Measurements from ENCODE around the gene PTAFR. TPM values are rescaled to one million over a fixed set of nuclear protein-coding genes. Genes with fewer than 3 reads are reported as not detected.

PTAFR gene
- total RNA-seq, 2 donors from 2014 or later: 0.58 to 0.77 TPM

DNA sequence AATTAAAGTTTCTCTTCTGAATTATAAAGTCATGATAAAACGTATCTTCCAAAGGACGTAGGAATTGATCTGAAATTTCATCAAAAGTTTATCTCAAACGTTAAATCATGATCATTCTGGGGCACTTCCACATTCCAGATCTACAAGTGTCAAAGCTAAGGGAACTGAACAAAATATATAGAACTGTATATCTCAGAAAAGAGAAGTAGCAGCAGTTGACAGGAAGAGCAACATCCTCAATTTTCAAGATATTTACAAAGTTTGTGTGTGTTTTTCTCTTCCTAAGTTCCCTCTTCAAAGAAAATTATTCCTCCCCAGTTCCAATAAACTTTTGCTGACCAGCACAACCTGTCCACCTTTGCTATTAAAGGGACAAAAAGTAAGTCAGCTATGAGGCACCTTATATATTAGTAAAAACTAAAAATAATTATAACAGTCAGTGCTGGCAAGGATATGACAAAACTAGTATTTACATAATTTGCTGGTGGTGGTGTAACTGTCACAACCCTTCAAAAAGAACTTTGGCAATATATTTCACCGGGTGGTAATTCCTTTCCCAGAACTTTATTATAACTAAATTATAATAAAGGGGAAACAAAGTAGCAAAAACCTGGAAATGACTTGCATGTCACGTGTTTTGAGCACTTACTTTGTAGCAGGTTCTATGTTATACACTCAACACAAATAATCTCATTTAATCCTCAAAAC, 49.6 kb downstream of the PTAFR start:
- TF ChIP-seq, protein P1, sequence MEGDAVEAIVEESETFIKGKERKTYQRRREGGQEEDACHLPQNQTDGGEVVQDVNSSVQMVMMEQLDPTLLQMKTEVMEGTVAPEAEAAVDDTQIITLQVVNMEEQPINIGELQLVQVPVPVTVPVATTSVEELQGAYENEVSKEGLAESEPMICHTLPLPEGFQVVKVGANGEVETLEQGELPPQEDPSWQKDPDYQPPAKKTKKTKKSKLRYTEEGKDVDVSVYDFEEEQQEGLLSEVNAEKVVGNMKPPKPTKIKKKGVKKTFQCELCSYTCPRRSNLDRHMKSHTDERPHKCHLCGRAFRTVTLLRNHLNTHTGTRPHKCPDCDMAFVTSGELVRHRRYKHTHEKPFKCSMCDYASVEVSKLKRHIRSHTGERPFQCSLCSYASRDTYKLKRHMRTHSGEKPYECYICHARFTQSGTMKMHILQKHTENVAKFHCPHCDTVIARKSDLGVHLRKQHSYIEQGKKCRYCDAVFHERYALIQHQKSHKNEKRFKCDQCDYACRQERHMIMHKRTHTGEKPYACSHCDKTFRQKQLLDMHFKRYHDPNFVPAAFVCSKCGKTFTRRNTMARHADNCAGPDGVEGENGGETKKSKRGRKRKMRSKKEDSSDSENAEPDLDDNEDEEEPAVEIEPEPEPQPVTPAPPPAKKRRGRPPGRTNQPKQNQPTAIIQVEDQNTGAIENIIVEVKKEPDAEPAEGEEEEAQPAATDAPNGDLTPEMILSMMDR (conservative IDR thresholded peaks at IDR 0.05): no peak
- Mint-ChIP-seq H3K27me3 (ENCODE audit: insufficient read depth) (peaks cover 4% of the 10 kb centered on the region), H3K27ac (no peak overlapping the region), H3K36me3 (ENCODE audit: low read depth) (no peaks in the 10 kb centered on the region), H3K4me1 (no peaks in the 10 kb centered on the region), H3K4me3 (no peak overlapping the region), H3K9me3 (no peaks in the 10 kb centered on the region)
- H3K4me3 ChIP-seq (ENCODE audit: low read length): no peak overlapping the region
- no peaks in the 10 kb centered on the region for H3K36me3 ChIP-seq (ENCODE audit: control insufficient read depth, insufficient read depth, low read length)
- no peaks in the 10 kb centered on the region for H3K4me1 ChIP-seq (ENCODE audit: control insufficient read depth, insufficient read depth, low read length)
- no peak for DNase-seq
- H3K9me3 ChIP-seq (ENCODE audit: control insufficient read depth, low read length): no peaks in the 10 kb centered on the region
- 85 to 100% methylated on average over 2 to 4 of the region's 5 CpGs for WGBS, 2 experiments (ENCODE audit: insufficient coverage in 1 of 2, insufficient read length in 1 of 2)
- H3K27ac ChIP-seq (ENCODE audit: low read depth, low read length): no peak overlapping the region
- no peaks in the 10 kb centered on the region for H3K27me3 ChIP-seq (ENCODE audit: control insufficient read depth, insufficient read depth, low read length, poor library complexity, severe bottlenecking)
- H3K9ac ChIP-seq (ENCODE audit: extremely low read depth, low read length, poor library complexity, severe bottlenecking): no peak overlapping the region

DNA sequence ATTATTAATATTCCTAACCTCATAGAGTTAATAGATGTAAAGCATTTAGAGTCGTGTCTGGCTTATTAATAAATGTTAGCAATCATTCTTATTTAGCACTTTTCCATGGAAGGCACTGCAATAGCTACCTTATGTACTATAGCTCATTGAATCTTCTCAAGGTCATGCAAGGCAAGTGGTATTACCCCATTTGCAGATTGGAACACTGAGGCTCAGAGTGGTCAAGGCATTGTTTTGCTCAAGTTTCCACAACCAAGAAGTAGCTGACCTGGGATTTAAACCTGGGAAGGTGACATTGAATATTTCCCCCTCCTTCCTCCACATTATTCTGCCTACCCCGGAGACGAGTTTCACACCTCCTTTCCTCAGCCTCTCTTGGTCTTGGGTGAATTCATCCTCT, 50.3 kb downstream of the PTAFR start:
- H3K9me3 ChIP-seq (ENCODE audit: control insufficient read depth, low read length): no peaks in the 10 kb centered on the region
- peaks cover 4% of the 10 kb centered on the region for H3K27me3 Mint-ChIP-seq (ENCODE audit: insufficient read depth)
- H3K9ac ChIP-seq (ENCODE audit: extremely low read depth, low read length, poor library complexity, severe bottlenecking): no peak overlapping the region
- no peaks in the 10 kb centered on the region for H3K4me1 ChIP-seq (ENCODE audit: control insufficient read depth, insufficient read depth, low read length)
- no peak for DNase-seq
- TF ChIP-seq, protein P1 (conservative IDR thresholded peaks at IDR 0.05): no peak
- H3K4me3 ChIP-seq (ENCODE audit: low read length): no peak overlapping the region
- no peaks in the 10 kb centered on the region for H3K9me3 Mint-ChIP-seq
- H3K36me3 Mint-ChIP-seq (ENCODE audit: low read depth): no peaks in the 10 kb centered on the region
- H3K4me3 Mint-ChIP-seq: no peak overlapping the region
- no peak overlapping the region for H3K27ac Mint-ChIP-seq
- WGBS, 2 experiments (ENCODE audit: insufficient coverage in 1 of 2, insufficient read length in 1 of 2): 60 to 91% methylated on average over 1 to 3 of the region's 3 CpGs
- no peaks in the 10 kb centered on the region for H3K27me3 ChIP-seq (ENCODE audit: control insufficient read depth, insufficient read depth, low read length, poor library complexity, severe bottlenecking)
- H3K27ac ChIP-seq (ENCODE audit: low read depth, low read length): no peak overlapping the region
- no peaks in the 10 kb centered on the region for H3K36me3 ChIP-seq (ENCODE audit: control insufficient read depth, insufficient read depth, low read length)
- H3K4me1 Mint-ChIP-seq: no peaks in the 10 kb centered on the region

DNA sequence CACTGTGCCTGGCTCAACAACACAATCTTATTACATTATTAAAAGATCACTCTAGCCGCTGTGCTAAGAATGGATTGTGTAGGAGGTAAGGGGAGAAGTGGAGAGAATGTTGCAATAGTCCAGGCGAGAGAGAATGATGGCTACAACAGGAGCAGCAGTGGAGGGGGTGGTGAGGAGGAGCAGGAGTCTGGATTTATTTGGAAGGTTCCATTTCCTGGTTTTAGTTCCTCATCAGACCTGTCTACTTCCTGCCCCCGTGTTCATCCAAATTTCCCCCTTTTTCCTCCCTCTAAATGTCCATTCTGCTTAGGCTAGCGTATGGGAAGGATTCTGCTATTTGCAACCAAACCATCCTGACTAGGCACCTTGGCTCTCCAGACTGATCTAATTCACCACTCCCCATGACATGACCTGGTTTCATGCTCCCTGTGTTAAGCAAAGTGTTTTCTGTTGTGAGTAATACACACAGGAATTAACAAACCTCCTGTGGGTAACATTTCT, 53.0 kb downstream of the PTAFR start:
- Mint-ChIP-seq H3K4me3 (no peak overlapping the region), H3K36me3 (ENCODE audit: low read depth) (no peaks in the 10 kb centered on the region), H3K27ac (no peak overlapping the region), H3K9me3 (no peaks in the 10 kb centered on the region), H3K4me1 (no peaks in the 10 kb centered on the region), H3K27me3 (ENCODE audit: insufficient read depth) (peaks cover 8% of the 10 kb centered on the region)
- no peak for DNase-seq
- Histone ChIP-seq H3K4me3 (ENCODE audit: low read length) (no peak overlapping the region), H3K9ac (ENCODE audit: extremely low read depth, low read length, poor library complexity, severe bottlenecking) (no peak overlapping the region), H3K27ac (ENCODE audit: low read depth, low read length) (no peak overlapping the region), H3K9me3 (ENCODE audit: control insufficient read depth, low read length) (no peaks in the 10 kb centered on the region), H3K36me3 (ENCODE audit: control insufficient read depth, insufficient read depth, low read length) (no peaks in the 10 kb centered on the region), H3K27me3 (ENCODE audit: control insufficient read depth, insufficient read depth, low read length, poor library complexity, severe bottlenecking) (no peaks in the 10 kb centered on the region), H3K4me1 (ENCODE audit: control insufficient read depth, insufficient read depth, low read length) (no peaks in the 10 kb centered on the region)
- 88 to 91% methylated on average over 4 of the region's 4 CpGs for WGBS, 2 experiments (ENCODE audit: insufficient coverage in 1 of 2, insufficient read length in 1 of 2)
- TF ChIP-seq, protein P1 (conservative IDR thresholded peaks at IDR 0.05): no peak

All from endodermal cell (in vitro differentiated cells).